Calu3 (cell line): ENCODE data around the gene CYS1. TPM values are rescaled to one million over a fixed set of nuclear protein-coding genes. Genes with fewer than 3 reads are reported as not detected.
A peak's percentile ranks its signal among the peaks of the same experiment; 100 is the strongest.

ENCODE experiments used
- BruUV-seq: library from RNA; stranded (reverse); fragments of 400-500 nt; replicated peaks from 2 replicates; lab custom pipeline; 2021; lab: Mats Ljungman, UMichigan
- CTCF ChIA-PET: fragments of 300-600 bp; sonication (Branson Sonifier 250); formaldehyde crosslinking; loops from one replicate; lab custom pipeline; 2022; ENCODE audit warnings: antibody characterized with exemption; lab: Charles Lee
- DNase-seq: peaks from one replicate; pipeline ENCODE4 v3.0.0; 2022
- H3K27ac Mint-ChIP-seq: one replicate; pipeline ENCODE4 v1.8.0; 2022; ENCODE audit warnings: mixed read lengths; ENCODE audit not compliant: unreplicated experiment
- H3K27me3 Mint-ChIP-seq: one replicate; pipeline ENCODE4 v1.8.0; 2022; ENCODE audit warnings: mixed read lengths; ENCODE audit not compliant: unreplicated experiment
- H3K36me3 Mint-ChIP-seq: one replicate; pipeline ENCODE4 v1.8.0; 2022; ENCODE audit warnings: mild to moderate bottlenecking, moderate library complexity, mixed read lengths; ENCODE audit not compliant: insufficient read depth, unreplicated experiment
- H3K4me1 Mint-ChIP-seq: one replicate; pipeline ENCODE4 v1.8.0; 2022; ENCODE audit warnings: mild to moderate bottlenecking, low read depth, mixed read lengths; ENCODE audit not compliant: unreplicated experiment
- H3K4me3 Mint-ChIP-seq: one replicate; pipeline ENCODE4 v1.8.0; 2022; ENCODE audit warnings: mild to moderate bottlenecking, low read depth, moderate library complexity, mixed read lengths; ENCODE audit not compliant: unreplicated experiment
- H3K9me3 Mint-ChIP-seq: one replicate; pipeline ENCODE4 v1.8.0; 2022; ENCODE audit warnings: low read depth, mixed read lengths; ENCODE audit not compliant: unreplicated experiment
- CTCF ChIP-seq: fragments of 200-600 bp; IDR thresholded peaks from one replicate; pipeline ENCODE4 v1.8.0; 2022; ENCODE audit warnings: antibody characterized with exemption; ENCODE audit not compliant: unreplicated experiment
- intact Hi-C: fragments of 100-400 bp; cut with micrococcal nuclease; formaldehyde crosslinking; loops from one replicate; pipeline ENCODE4 v1.10.0; 2022; ENCODE audit not compliant: unreplicated experiment
- total RNA-seq: library from RNA; stranded (reverse); gene quantifications from 2 replicates; pipeline ENCODE4 v1.2.3, GENCODE V29; 2022

Gene CYS1
- total RNA-seq, 1 experiment from 2014 or later = 4.8 TPM

- peaks cover 19% of the 10 kb centered on the region for H3K36me3 Mint-ChIP-seq
- no TSS peak for BruUV-seq
- intact Hi-C loops = no loop called here
- no peak for TF ChIP-seq CTCF
- no peaks in the 10 kb centered on the region for H3K4me1 Mint-ChIP-seq
- no peak for DNase-seq
- peaks cover 23% of the 10 kb centered on the region for H3K27me3 Mint-ChIP-seq
- H3K4me3 Mint-ChIP-seq = no peak overlapping the region
- no peak overlapping the region for H3K27ac Mint-ChIP-seq
- H3K9me3 Mint-ChIP-seq = no peaks in the 10 kb centered on the region
- CTCF ChIA-PET = no interaction called here
These were observed 42.1 kb downstream of the CYS1 start for GRCh38 chr2:10038123-10038522.

GRCh38 chr2:10036095-10036884, 43.9 kb downstream of the CYS1 start:
- Mint-ChIP-seq H3K4me3 (no peak overlapping the region), H3K27me3 (peaks cover 14% of the 10 kb centered on the region), H3K36me3 (peaks cover 5% of the 10 kb centered on the region), H3K4me1 (no peaks in the 10 kb centered on the region), H3K9me3 (no peaks in the 10 kb centered on the region), H3K27ac (no peak overlapping the region)
- BruUV-seq = no TSS peak
- DNase-seq = peak; percentile 77
- CTCF ChIA-PET = interaction anchor here (0.8 to 1.8 kb wide), 6 partner anchors 10 to 399 kb away, joined by 3 to 6 read pairs (median 4); no protein-coding TSS in a partner anchor
- intact Hi-C loops = no loop called here
- peak; percentile 51 for TF ChIP-seq CTCF

GRCh38 chr2:10035633-10036032, 44.6 kb downstream of the CYS1 start:
- no peak for DNase-seq
- CTCF ChIA-PET = interaction anchor here (0.8 to 1.8 kb wide), 6 partner anchors 10 to 400 kb away, joined by 3 to 6 read pairs (median 4); no protein-coding TSS in a partner anchor
- no TSS peak for BruUV-seq
- no peak overlapping the region for H3K4me3 Mint-ChIP-seq
- H3K9me3 Mint-ChIP-seq = no peaks in the 10 kb centered on the region
- H3K36me3 Mint-ChIP-seq = peaks cover 5% of the 10 kb centered on the region
- H3K27ac Mint-ChIP-seq = no peak overlapping the region
- no peaks in the 10 kb centered on the region for H3K4me1 Mint-ChIP-seq
- H3K27me3 Mint-ChIP-seq = peaks cover 8% of the 10 kb centered on the region
- no peak for TF ChIP-seq CTCF
- intact Hi-C loops = no loop called here

GRCh38 chr2:10035053-10035422, 45.2 kb downstream of the CYS1 start:
- no peak for TF ChIP-seq CTCF
- peaks cover 2% of the 10 kb centered on the region for H3K27me3 Mint-ChIP-seq
- no peak overlapping the region for H3K27ac Mint-ChIP-seq
- no peak for DNase-seq
- CTCF ChIA-PET = interaction anchor here (1.8 kb wide), 1 partner anchor 11 kb away, joined by 6 read pairs; no protein-coding TSS in a partner anchor
- no peak overlapping the region for H3K4me3 Mint-ChIP-seq
- H3K4me1 Mint-ChIP-seq = no peaks in the 10 kb centered on the region
- no peaks in the 10 kb centered on the region for H3K9me3 Mint-ChIP-seq
- peaks cover 5% of the 10 kb centered on the region for H3K36me3 Mint-ChIP-seq
- no TSS peak for BruUV-seq
- intact Hi-C loops = no loop called here
